Adipocyte (in vitro differentiated cells): ENCODE data around the gene MXI1.
"Not testable (repeated sequence)": the region's sequence is repeated elsewhere in the genome, so short reads cannot be mapped to it uniquely, and the experiment has no call there.

Source experiments
- DNase-seq: peaks from one replicate; pipeline ENCODE4 v3.0.0-alpha.2; 2015; ENCODE audit warnings: low read depth
- H3K27me3 ChIP-seq: replicated peaks from 2 replicates; pipeline ENCODE4 v1.7.0; 2013; ENCODE audit warnings: mild to moderate bottlenecking, low read length, moderate library complexity; ENCODE audit not compliant: control insufficient read depth, insufficient read depth
- H3K36me3 ChIP-seq: 2 replicates; pipeline ENCODE4 v1.7.0; 2013; ENCODE audit warnings: low read length, mild to moderate bottlenecking, moderate library complexity; ENCODE audit not compliant: control insufficient read depth, insufficient read depth, severe bottlenecking
- H3K4me1 ChIP-seq: 2 replicates; pipeline ENCODE4 v1.7.0; 2013; ENCODE audit warnings: mild to moderate bottlenecking, low read length, moderate library complexity; ENCODE audit not compliant: control insufficient read depth, insufficient read depth
- H3K4me3 ChIP-seq: 2 replicates; pipeline ENCODE4 v1.7.0; 2013; ENCODE audit warnings: mild to moderate bottlenecking, low read length, moderate library complexity
- H3K9ac ChIP-seq: 2 replicates; pipeline ENCODE4 v1.7.0; 2013; ENCODE audit warnings: mild to moderate bottlenecking, low read length, moderate library complexity
- H3K9me3 ChIP-seq: 2 replicates; pipeline ENCODE4 v1.7.0; 2013; ENCODE audit warnings: mild to moderate bottlenecking, low read length, moderate library complexity; ENCODE audit not compliant: control insufficient read depth

The MXI1 gene

GRCh38 chr10:110184398-110184797, 23.0 kb upstream of the MXI1 start:
- Histone ChIP-seq H3K36me3 (no peaks in the 10 kb centered on the region), H3K9me3 (no peaks in the 10 kb centered on the region), H3K4me1 (no peaks in the 10 kb centered on the region), H3K9ac (no peak overlapping the region), H3K27me3 (no peaks in the 10 kb centered on the region), H3K4me3 (no peak overlapping the region)
- no peak for DNase-seq

GRCh38 chr10:110185646-110186182, 21.7 kb upstream of the MXI1 start:
- not testable (repeated sequence) for H3K4me3 ChIP-seq, H3K9ac ChIP-seq, H3K4me1 ChIP-seq, DNase-seq, H3K36me3 ChIP-seq, H3K27me3 ChIP-seq, H3K9me3 ChIP-seq

GRCh38 chr10:110190170-110190569, 17.2 kb upstream of the MXI1 start:
- no peak for DNase-seq
- Histone ChIP-seq H3K9me3 (no peaks in the 10 kb centered on the region), H3K4me1 (no peaks in the 10 kb centered on the region), H3K4me3 (no peak overlapping the region), H3K9ac (no peak overlapping the region), H3K36me3 (no peaks in the 10 kb centered on the region), H3K27me3 (no peaks in the 10 kb centered on the region)

GRCh38 chr10:110192552-110192951, 14.9 kb upstream of the MXI1 start:
- Histone ChIP-seq H3K9ac (no peak overlapping the region), H3K4me3 (no peak overlapping the region), H3K27me3 (peaks cover 4% of the 10 kb centered on the region), H3K9me3 (no peaks in the 10 kb centered on the region), H3K4me1 (no peaks in the 10 kb centered on the region), H3K36me3 (no peaks in the 10 kb centered on the region)
- DNase-seq, result no peak

- no peak overlapping the region for H3K4me3 ChIP-seq
- no peaks in the 10 kb centered on the region for H3K36me3 ChIP-seq
- DNase-seq, result peak; percentile 42
- H3K27me3 ChIP-seq, result peaks cover 11% of the 10 kb centered on the region
- H3K9me3 ChIP-seq, result no peaks in the 10 kb centered on the region
- H3K9ac ChIP-seq, result no peak overlapping the region
- no peaks in the 10 kb centered on the region for H3K4me1 ChIP-seq
These were observed 6.9 kb upstream of the MXI1 start for GRCh38 chr10:110200503-110200902.

- not testable (repeated sequence) for H3K4me3 ChIP-seq, H3K36me3 ChIP-seq, DNase-seq, H3K9ac ChIP-seq, H3K27me3 ChIP-seq, H3K4me1 ChIP-seq, H3K9me3 ChIP-seq
These were observed 6.4 kb upstream of the MXI1 start for GRCh38 chr10:110201046-110201445.

GRCh38 chr10:110203500-110204455, 3.6 kb upstream of the MXI1 start:
- Histone ChIP-seq H3K36me3 (no peaks in the 10 kb centered on the region), H3K4me3 (no peak overlapping the region), H3K9me3 (no peaks in the 10 kb centered on the region), H3K9ac (no peak overlapping the region), H3K27me3 (peaks cover 8% of the 10 kb centered on the region), H3K4me1 (peaks cover 4% of the 10 kb centered on the region)
- no peak for DNase-seq

GRCh38 chr10:110205051-110205675, 2.2 kb upstream of the MXI1 start:
- no peak overlapping the region for H3K4me3 ChIP-seq
- no peak for DNase-seq
- peaks cover 4% of the 10 kb centered on the region for H3K4me1 ChIP-seq
- no peaks in the 10 kb centered on the region for H3K36me3 ChIP-seq
- H3K27me3 ChIP-seq, result peaks cover 8% of the 10 kb centered on the region
- H3K9me3 ChIP-seq, result no peaks in the 10 kb centered on the region
- H3K9ac ChIP-seq, result no peak overlapping the region

- Histone ChIP-seq H3K27me3 (peaks cover 8% of the 10 kb centered on the region), H3K4me3 (peak overlapping the region; percentile 89), H3K36me3 (no peaks in the 10 kb centered on the region), H3K9me3 (no peaks in the 10 kb centered on the region), H3K4me1 (peaks cover 10% of the 10 kb centered on the region), H3K9ac (peak overlapping the region; percentile 76)
- peak; percentile 73 for DNase-seq
These were observed 604 bp downstream of the MXI1 start for GRCh38 chr10:110207805-110208613.

GRCh38 chr10:110208614-110209453, 1.4 kb downstream of the MXI1 start:
- Histone ChIP-seq H3K27me3 (peaks cover 8% of the 10 kb centered on the region), H3K36me3 (no peaks in the 10 kb centered on the region), H3K9me3 (no peaks in the 10 kb centered on the region), H3K4me3 (peak overlapping the region; percentile 89), H3K4me1 (peaks cover 10% of the 10 kb centered on the region), H3K9ac (peak overlapping the region; percentile 83)
- DNase-seq, result peak; percentile 72
